Measurements from ENCODE around the gene TENM4.

The TENM4 gene

GRCh38 chr11:79074547-79074946 lies 366.3 kb downstream of the TENM4 start:
- TF ChIP-seq, protein P1, sequence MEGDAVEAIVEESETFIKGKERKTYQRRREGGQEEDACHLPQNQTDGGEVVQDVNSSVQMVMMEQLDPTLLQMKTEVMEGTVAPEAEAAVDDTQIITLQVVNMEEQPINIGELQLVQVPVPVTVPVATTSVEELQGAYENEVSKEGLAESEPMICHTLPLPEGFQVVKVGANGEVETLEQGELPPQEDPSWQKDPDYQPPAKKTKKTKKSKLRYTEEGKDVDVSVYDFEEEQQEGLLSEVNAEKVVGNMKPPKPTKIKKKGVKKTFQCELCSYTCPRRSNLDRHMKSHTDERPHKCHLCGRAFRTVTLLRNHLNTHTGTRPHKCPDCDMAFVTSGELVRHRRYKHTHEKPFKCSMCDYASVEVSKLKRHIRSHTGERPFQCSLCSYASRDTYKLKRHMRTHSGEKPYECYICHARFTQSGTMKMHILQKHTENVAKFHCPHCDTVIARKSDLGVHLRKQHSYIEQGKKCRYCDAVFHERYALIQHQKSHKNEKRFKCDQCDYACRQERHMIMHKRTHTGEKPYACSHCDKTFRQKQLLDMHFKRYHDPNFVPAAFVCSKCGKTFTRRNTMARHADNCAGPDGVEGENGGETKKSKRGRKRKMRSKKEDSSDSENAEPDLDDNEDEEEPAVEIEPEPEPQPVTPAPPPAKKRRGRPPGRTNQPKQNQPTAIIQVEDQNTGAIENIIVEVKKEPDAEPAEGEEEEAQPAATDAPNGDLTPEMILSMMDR (IDR thresholded peaks at IDR 0.05; ENCODE audit: extremely low read depth, missing control alignments) = no peak
- no peak for DNase-seq (ENCODE audit: low spot score)

DNA sequence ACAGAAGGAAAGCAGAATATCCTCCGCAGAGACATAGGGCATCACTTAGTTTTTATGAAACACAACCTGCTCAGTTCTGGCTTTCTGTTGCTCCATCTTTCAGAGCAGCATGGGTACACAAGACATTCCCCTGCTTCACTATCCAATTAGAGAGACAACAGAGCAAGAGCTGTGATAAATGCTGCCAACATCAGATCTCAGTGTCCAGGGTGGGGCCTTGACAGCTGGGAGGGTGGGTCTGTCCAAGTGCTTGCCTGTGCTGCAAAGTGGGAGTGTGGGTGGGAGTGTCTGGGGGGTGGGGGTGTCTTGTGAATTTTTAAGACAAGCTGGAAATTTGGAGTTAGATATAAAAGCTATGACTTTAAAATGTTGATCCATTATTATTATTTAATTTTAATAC lies 369.6 kb downstream of the TENM4 start:
- no peak for DNase-seq (ENCODE audit: low spot score)
- TF ChIP-seq, protein P1 (IDR thresholded peaks at IDR 0.05; ENCODE audit: extremely low read depth, missing control alignments) = no peak

DNA sequence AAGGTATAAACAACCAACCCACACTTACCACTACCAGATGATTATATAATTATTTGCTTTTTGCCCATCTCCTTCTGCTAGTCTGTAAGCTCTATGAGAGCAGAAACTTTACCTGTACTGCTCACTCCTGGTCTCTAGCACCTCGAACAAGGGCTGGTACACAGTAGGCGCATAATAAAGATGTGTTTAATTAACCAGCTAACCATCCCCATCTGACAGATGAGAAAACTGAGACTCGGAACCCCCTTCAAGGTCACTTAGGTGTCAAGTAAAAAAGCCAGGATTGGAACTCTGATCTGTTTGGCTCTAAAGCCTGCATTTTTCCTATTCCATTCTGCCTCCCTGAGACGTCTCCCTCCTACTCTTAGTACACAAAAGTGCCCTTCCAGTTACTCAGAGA lies 370.3 kb downstream of the TENM4 start:
- TF ChIP-seq, protein P1 (IDR thresholded peaks at IDR 0.05; ENCODE audit: extremely low read depth, missing control alignments) = no peak
- DNase-seq (ENCODE audit: low spot score) = no peak

GRCh38 chr11:79069504-79069903 lies 371.3 kb downstream of the TENM4 start:
- no peak for DNase-seq (ENCODE audit: low spot score)
- TF ChIP-seq, protein P1 (IDR thresholded peaks at IDR 0.05; ENCODE audit: extremely low read depth, missing control alignments) = no peak

DNA sequence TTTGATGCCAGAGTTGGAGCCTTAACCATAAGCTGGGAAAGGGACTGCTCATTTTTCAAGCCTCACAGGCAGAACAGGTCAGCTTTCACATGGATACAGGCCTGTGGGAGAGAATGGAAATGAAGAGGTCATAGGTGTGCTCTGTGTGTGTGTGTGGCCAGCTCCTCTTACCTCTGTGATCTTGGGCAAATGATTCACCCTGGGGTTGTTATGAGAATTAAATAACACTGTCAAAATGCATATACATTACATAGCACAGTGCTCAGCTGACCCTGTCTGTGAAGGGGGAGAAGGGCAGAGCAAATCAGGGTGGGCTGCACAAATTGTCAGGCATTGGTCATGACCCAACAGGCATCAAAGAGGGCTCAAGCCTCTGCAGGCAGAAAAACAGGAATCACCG lies 372.5 kb downstream of the TENM4 start:
- TF ChIP-seq, protein P1 (IDR thresholded peaks at IDR 0.05; ENCODE audit: extremely low read depth, missing control alignments) = no peak
- no peak for DNase-seq (ENCODE audit: low spot score)

GRCh38 chr11:79067352-79067679 lies 373.5 kb downstream of the TENM4 start:
- DNase-seq (ENCODE audit: low spot score) = no peak
- TF ChIP-seq, protein P1 (IDR thresholded peaks at IDR 0.05; ENCODE audit: extremely low read depth, missing control alignments) = no peak

GRCh38 chr11:79066456-79067351 lies 374.1 kb downstream of the TENM4 start:
- no peak for DNase-seq (ENCODE audit: low spot score)
- TF ChIP-seq, protein P1 (IDR thresholded peaks at IDR 0.05; ENCODE audit: extremely low read depth, missing control alignments) = no peak

All from GM20000 (cell line).